Mesodermal cell (in vitro differentiated cells): ENCODE results near the gene VSIG10L2.

Experiments
- H3K27ac ChIP-seq: 2 replicates; pipeline ENCODE4 v1.7.0; 2013; ENCODE audit warnings: mild to moderate bottlenecking, low read depth, low read length, moderate library complexity; ENCODE audit not compliant: severe bottlenecking
- H3K36me3 ChIP-seq: 2 replicates; pipeline ENCODE4 v1.7.1; 2013; ENCODE audit warnings: mild to moderate bottlenecking, low read length, moderate library complexity; ENCODE audit not compliant: control insufficient read depth, insufficient read depth
- H3K4me1 ChIP-seq: one replicate; pipeline ENCODE4 v1.7.1; 2013; ENCODE audit warnings: mild to moderate bottlenecking, low read length; ENCODE audit not compliant: insufficient read depth, control insufficient read depth, poor library complexity, severe bottlenecking
- H3K4me3 ChIP-seq: 2 replicates; pipeline ENCODE4 v1.7.0; 2013; ENCODE audit warnings: low read length, control low read depth, mild to moderate bottlenecking; ENCODE audit not compliant: insufficient read depth, poor library complexity, severe bottlenecking; ENCODE audit errors: extremely low read depth
- H3K9me3 ChIP-seq: 2 replicates; pipeline ENCODE4 v1.7.1; 2013; ENCODE audit warnings: mild to moderate bottlenecking, low read length, moderate library complexity; ENCODE audit not compliant: control insufficient read depth
- WGBS, 2 experiments: methylation state at CpG; one replicate each; pipeline ENCODE4 v1.1.5; 2013; ENCODE audit warnings: missing lambda C conversion rate in 2 of 2; ENCODE audit not compliant: insufficient coverage in 2 of 2; 5-methylcytosine and 5-hydroxymethylcytosine counted together

The VSIG10L2 gene

GRCh38 chr11:125987066-125987641, 41.3 kb downstream of the VSIG10L2 start:
- Histone ChIP-seq H3K4me3 (no peak overlapping the region), H3K4me1 (peaks cover 13% of the 10 kb centered on the region), H3K27ac (no peak overlapping the region), H3K9me3 (no peaks in the 10 kb centered on the region), H3K36me3 (no peaks in the 10 kb centered on the region)
- 79 to 80% methylated on average over 1 to 2 of the region's 5 CpGs for WGBS, 2 experiments

- Histone ChIP-seq H3K36me3 (no peaks in the 10 kb centered on the region), H3K9me3 (no peaks in the 10 kb centered on the region), H3K4me3 (no peak overlapping the region), H3K27ac (no peak overlapping the region), H3K4me1 (peaks cover 5% of the 10 kb centered on the region)
- 82 to 90% methylated on average over 3 of the region's 3 CpGs for WGBS, 2 experiments
These were observed 44.4 kb downstream of the VSIG10L2 start for GRCh38 chr11:125990244-125990643.

- Histone ChIP-seq H3K36me3 (no peaks in the 10 kb centered on the region), H3K4me1 (peaks cover 5% of the 10 kb centered on the region), H3K9me3 (no peaks in the 10 kb centered on the region), H3K27ac (no peak overlapping the region), H3K4me3 (no peak overlapping the region)
- WGBS, 2 experiments = 93 to 95% methylated on average over 5 of the region's 7 CpGs
These were observed 47.0 kb downstream of the VSIG10L2 start for GRCh38 chr11:125992893-125993292.

GRCh38 chr11:125994509-125994908, 48.7 kb downstream of the VSIG10L2 start:
- WGBS, 2 experiments = 100% methylated on average over 4 to 5 of the region's 5 CpGs
- H3K4me3 ChIP-seq = no peak overlapping the region
- no peak overlapping the region for H3K27ac ChIP-seq
- H3K4me1 ChIP-seq = peaks cover 5% of the 10 kb centered on the region
- no peaks in the 10 kb centered on the region for H3K36me3 ChIP-seq
- no peaks in the 10 kb centered on the region for H3K9me3 ChIP-seq

GRCh38 chr11:125995313-125995712, 49.5 kb downstream of the VSIG10L2 start:
- Histone ChIP-seq H3K4me1 (peaks cover 5% of the 10 kb centered on the region), H3K9me3 (no peaks in the 10 kb centered on the region), H3K27ac (no peak overlapping the region), H3K36me3 (no peaks in the 10 kb centered on the region), H3K4me3 (no peak overlapping the region)
- 88 to 92% methylated on average over 2 to 4 of the region's 5 CpGs for WGBS, 2 experiments

GRCh38 chr11:125998267-125998666, 52.4 kb downstream of the VSIG10L2 start:
- Histone ChIP-seq H3K36me3 (peaks cover 7% of the 10 kb centered on the region), H3K27ac (no peak overlapping the region), H3K4me1 (peaks cover 1% of the 10 kb centered on the region), H3K4me3 (no peak overlapping the region), H3K9me3 (no peaks in the 10 kb centered on the region)
- 86 to 88% methylated on average over 5 of the region's 5 CpGs for WGBS, 2 experiments

- H3K4me3 ChIP-seq = no peak overlapping the region
- no peak overlapping the region for H3K27ac ChIP-seq
- no peaks in the 10 kb centered on the region for H3K4me1 ChIP-seq
- 93 to 100% methylated on average over 2 to 4 of the region's 6 CpGs for WGBS, 2 experiments
- H3K9me3 ChIP-seq = no peaks in the 10 kb centered on the region
- peaks cover 7% of the 10 kb centered on the region for H3K36me3 ChIP-seq
These were observed 53.5 kb downstream of the VSIG10L2 start for GRCh38 chr11:125999234-125999880.

- WGBS, 2 experiments = 97% methylated on average over 3 of the region's 4 CpGs
- Histone ChIP-seq H3K36me3 (peaks cover 7% of the 10 kb centered on the region), H3K4me1 (peaks cover 4% of the 10 kb centered on the region), H3K4me3 (no peak overlapping the region), H3K27ac (no peak overlapping the region), H3K9me3 (no peaks in the 10 kb centered on the region)
These were observed 56.3 kb downstream of the VSIG10L2 start for GRCh38 chr11:126002181-126002580.
